Gastroesophageal sphincter (tissue), 4 donors: ENCODE data around the gene CCNL1. TPM values are rescaled to one million over a fixed set of nuclear protein-coding genes. Genes with fewer than 3 reads are reported as not detected.

Source experiments
- ATAC-seq: fragments of 150-250 bp; one replicate; pipeline ENCODE4 v1.9.1; 2016; ENCODE audit warnings: mild to moderate bottlenecking, moderate library complexity
- H3K27ac ChIP-seq, 4 donors: fragments of 200-600 bp; sonication (generic) in 3 of 4; 1 replicate in 3 of 4; 2 replicates in 1 of 4; pipeline ENCODE4 v1.5.1; 2016 to 2019
- H3K27me3 ChIP-seq: fragments of 200-600 bp; sonication (generic); one replicate; pipeline ENCODE4 v1.5.1; 2019
- H3K36me3 ChIP-seq, 2 donors: fragments of 200-600 bp; sonication (generic); one replicate each; pipeline ENCODE4 v1.5.1; 2019; ENCODE audit warnings: control low read depth in 1 of 2
- H3K4me1 ChIP-seq, 3 donors: fragments of 200-600 bp; sonication (generic); 1 replicate in 2 of 3; 2 replicates in 1 of 3; pipeline ENCODE4 v1.5.1; 2016 to 2019; ENCODE audit warnings: control low read depth in 2 of 3
- H3K4me3 ChIP-seq, 2 donors: fragments of 200-600 bp; sonication (generic); one replicate each; pipeline ENCODE4 v1.5.1; 2019; ENCODE audit warnings: mild to moderate bottlenecking in 1 of 2, moderate library complexity in 1 of 2
- H3K9me3 ChIP-seq, 3 donors: fragments of 200-600 bp; sonication (generic); one replicate each; pipeline ENCODE4 v1.5.1; 2017 to 2019; ENCODE audit warnings: control low read depth in 2 of 3
- EP300 ChIP-seq: sonication (generic); formaldehyde crosslinking; IDR thresholded peaks from one replicate; pipeline ENCODE4 v1.6.1; 2017; ENCODE audit warnings: antibody characterized with exemption, mild to moderate bottlenecking
- POLR2A ChIP-seq, 2 donors: fragments of 450-650 bp; IDR thresholded peaks; one replicate each; pipeline ENCODE4 v1.6.1; 2017; ENCODE audit warnings: antibody characterized with exemption in 2 of 2, mild to moderate bottlenecking in 2 of 2, moderate library complexity in 1 of 2
- POLR2AphosphoS5 ChIP-seq: sonication (generic); formaldehyde crosslinking; IDR thresholded peaks from one replicate; pipeline ENCODE4 v1.6.1; 2017; ENCODE audit warnings: antibody characterized with exemption
- WGBS, 2 donors: methylation state at CpG; one replicate each; pipeline ENCODE4 v1.1.5; 2018; ENCODE audit warnings: low coverage in 1 of 2; 5-methylcytosine and 5-hydroxymethylcytosine counted together
- total RNA-seq, 4 donors: library from RNA; depleted of rRNA; stranded (reverse); fragments of >200 nt; gene quantifications; one replicate each; pipeline ENCODE4 v1.1.0, GENCODE V29; 2016
- TF ChIP-seq, protein P1 (sequence below), 4 experiments: fragments of 200-600 bp in 2 of 4; fragments of 450-650 bp in 2 of 4; sonication (generic) in 1 of 4; IDR thresholded peaks; one replicate each; pipeline ENCODE4 v1.5.1; 2017 to 2019; ENCODE audit warnings: antibody characterized with exemption in 4 of 4, mild to moderate bottlenecking in 2 of 4, moderate library complexity in 2 of 4

The CCNL1 gene
- total RNA-seq, 4 donors from 2014 or later: 32.7 to 211 (median 92.6) TPM

DNA sequence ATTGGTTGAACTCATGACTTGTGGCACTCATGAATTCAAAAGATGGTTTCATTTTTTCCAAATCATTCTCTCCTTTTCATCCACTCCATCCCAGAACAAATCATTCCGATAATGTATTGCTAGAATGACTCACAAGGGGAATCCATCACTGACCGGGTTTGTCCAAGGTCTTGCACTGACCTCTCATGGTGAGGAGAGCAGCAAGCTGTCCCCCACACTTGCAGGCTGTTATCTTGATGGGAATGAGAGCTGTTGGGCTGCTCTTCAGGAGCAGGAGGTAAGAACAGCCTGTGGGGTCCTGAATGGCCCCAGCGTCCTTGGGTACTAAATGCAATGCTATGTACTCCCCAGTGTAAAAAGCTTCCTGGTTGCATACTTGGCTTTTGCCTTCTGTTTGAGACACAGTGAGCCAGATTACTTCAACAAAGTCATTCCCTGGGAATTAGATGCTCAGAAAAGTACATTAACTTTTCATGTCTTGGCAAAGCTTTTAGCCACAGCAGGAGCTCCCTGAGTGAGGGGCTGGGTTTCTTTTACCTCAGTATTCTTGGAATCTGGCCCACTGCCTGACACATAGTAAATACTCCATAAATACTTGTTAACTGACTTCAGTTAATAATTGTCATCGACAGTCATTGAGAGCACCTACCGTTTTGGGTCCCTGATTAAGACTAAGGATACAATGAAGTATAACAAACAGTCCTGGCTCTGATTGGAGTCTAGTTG, 24.1 kb downstream of the CCNL1 start:
- H3K36me3 ChIP-seq: peaks cover 0 to 11% of the 10 kb centered on the region in 2 donors
- H3K9me3 ChIP-seq: no peaks in the 10 kb centered on the region
- H3K27me3 ChIP-seq: no peaks in the 10 kb centered on the region
- peaks cover 0 to 60% (median 15%) of the 10 kb centered on the region in 3 donors for H3K4me1 ChIP-seq
- TF ChIP-seq, protein P1, sequence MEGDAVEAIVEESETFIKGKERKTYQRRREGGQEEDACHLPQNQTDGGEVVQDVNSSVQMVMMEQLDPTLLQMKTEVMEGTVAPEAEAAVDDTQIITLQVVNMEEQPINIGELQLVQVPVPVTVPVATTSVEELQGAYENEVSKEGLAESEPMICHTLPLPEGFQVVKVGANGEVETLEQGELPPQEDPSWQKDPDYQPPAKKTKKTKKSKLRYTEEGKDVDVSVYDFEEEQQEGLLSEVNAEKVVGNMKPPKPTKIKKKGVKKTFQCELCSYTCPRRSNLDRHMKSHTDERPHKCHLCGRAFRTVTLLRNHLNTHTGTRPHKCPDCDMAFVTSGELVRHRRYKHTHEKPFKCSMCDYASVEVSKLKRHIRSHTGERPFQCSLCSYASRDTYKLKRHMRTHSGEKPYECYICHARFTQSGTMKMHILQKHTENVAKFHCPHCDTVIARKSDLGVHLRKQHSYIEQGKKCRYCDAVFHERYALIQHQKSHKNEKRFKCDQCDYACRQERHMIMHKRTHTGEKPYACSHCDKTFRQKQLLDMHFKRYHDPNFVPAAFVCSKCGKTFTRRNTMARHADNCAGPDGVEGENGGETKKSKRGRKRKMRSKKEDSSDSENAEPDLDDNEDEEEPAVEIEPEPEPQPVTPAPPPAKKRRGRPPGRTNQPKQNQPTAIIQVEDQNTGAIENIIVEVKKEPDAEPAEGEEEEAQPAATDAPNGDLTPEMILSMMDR (IDR thresholded peaks at IDR 0.05): peak in 2 of 4 experiments; percentile 13 to 24
- no peak for TF ChIP-seq POLR2A (IDR thresholded peaks at IDR 0.05)
- TF ChIP-seq EP300: no peak
- TF ChIP-seq POLR2AphosphoS5: peak; percentile 57
- WGBS, 2 donors: 22 to 36% methylated on average over 3 to 4 of the region's 5 CpGs
- H3K27ac ChIP-seq: peak overlapping the region in 3 of 4 donors; percentile 29 to 63 (median 57)
- no peak overlapping the region for H3K4me3 ChIP-seq
- no peak for ATAC-seq

DNA sequence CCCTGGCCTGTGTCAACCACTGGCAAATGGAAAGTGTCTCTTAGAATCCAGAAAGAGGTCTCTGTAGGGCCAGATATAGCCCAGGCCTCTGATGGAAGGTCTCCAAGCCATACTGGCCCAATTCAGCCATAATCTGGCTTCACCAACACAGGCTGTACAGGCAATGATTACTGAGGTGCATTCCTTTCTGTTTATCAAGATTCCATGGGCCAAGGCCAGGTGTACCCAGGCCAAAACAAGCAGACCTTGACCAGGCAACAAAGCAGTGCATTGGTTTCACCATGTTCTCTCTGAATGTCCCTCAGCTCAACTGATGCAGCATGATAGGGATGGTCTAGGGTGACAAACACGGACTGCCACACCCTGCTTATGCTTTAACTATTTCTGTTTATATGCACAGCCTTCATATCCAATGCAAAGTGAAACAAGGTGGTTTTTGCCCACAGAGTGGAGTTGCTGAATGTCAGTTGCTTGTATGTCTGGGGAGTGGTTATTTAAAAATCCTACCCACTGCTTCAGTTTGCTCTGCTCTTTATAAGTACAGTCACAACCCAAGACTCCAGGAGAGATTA, 25.2 kb downstream of the CCNL1 start:
- H3K36me3 ChIP-seq: peaks cover 0 to 11% of the 10 kb centered on the region in 2 donors
- H3K27me3 ChIP-seq: no peaks in the 10 kb centered on the region
- peaks cover 0 to 72% (median 20%) of the 10 kb centered on the region in 3 donors for H3K4me1 ChIP-seq
- H3K4me3 ChIP-seq: no peak overlapping the region
- no peak for TF ChIP-seq POLR2A (IDR thresholded peaks at IDR 0.05)
- 100% methylated on average over 1 of the region's 1 CpG; no CpG with 5 or more reads in 1 of the 2 donors for WGBS, 2 donors
- peak overlapping the region in 2 of 4 donors; percentile 8 to 29 for H3K27ac ChIP-seq
- no peaks in the 10 kb centered on the region for H3K9me3 ChIP-seq
- ATAC-seq: peak; percentile 34

DNA sequence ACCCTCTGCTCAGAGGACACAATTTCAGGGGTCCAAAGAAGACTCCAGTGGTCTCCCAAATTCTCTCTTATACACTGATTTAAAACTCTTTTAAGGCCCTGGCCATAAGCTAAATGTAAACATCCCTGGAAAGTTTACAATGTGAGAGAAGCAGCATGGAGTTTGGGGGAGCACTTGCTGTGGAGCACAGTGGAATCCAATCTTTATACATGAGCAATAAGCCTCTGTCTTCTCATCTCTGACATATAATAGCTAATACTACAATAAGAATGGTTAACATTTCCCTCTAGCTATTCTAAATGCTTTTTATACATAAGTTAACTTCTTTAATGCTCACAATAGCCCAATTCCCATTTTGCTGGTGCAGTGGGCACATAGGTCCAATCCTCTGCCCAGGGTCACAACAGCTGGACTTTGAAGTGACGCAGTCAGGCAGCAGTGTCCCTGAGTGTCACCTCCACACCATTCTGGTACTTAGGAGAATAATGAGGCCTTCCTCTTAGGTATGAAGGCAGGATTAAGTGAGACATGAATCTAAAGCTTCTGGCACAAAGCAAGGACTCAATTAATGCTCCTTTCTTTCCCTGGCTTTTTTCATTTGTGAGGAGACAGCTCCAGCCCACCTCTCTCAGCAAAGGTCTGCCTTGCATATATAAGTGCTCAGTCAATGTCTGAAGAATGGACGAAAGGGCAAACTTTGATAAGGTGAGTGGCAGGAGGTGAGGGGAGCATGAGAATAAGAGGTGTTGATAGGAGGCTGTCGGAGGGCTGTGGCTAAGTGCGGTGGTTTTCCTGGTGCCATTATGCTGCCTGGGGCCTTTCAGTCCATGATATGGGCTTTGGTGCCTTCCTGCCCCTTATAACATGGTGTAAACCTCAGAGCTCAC, 26.3 kb downstream of the CCNL1 start:
- H3K36me3 ChIP-seq: peaks cover 0 to 6% of the 10 kb centered on the region in 2 donors
- ATAC-seq: no peak
- TF ChIP-seq POLR2AphosphoS5 (no peak), EP300 (no peak)
- WGBS, 2 donors: 48 to 77% methylated on average over 2 to 3 of the region's 4 CpGs
- no peaks in the 10 kb centered on the region for H3K27me3 ChIP-seq
- peak overlapping the region in 1 of 4 donors; percentile 29 for H3K27ac ChIP-seq
- no peaks in the 10 kb centered on the region for H3K9me3 ChIP-seq
- H3K4me1 ChIP-seq: peaks cover 0 to 82% (median 20%) of the 10 kb centered on the region in 3 donors
- H3K4me3 ChIP-seq: no peak overlapping the region

DNA sequence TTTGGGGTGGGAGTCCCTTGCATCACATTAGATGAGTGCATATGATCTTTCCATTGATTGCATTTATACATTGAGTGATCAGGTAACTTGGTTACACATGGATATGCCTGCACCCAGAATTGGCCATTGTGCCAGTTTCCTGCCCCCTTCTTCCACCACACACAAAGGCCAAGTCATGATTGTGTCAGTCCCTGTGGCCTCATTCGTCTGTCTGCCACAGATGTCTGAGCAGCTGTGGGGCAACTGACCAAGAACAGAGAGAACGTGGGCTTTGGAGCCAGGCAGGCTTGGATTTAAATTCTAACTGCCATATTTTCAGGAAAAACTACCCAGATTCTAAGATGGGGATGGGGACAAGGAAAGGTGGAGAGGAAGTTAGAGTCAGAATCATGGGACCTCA, 27.0 kb downstream of the CCNL1 start:
- TF ChIP-seq POLR2A (IDR thresholded peaks at IDR 0.05) (no peak), EP300 (no peak), POLR2AphosphoS5 (no peak)
- TF ChIP-seq, protein P1 (IDR thresholded peaks at IDR 0.05): no peak
- no peak overlapping the region for H3K27ac ChIP-seq
- no CpG with 5 or more reads among the region's 2 CpGs for WGBS, 2 donors
- H3K4me1 ChIP-seq: peaks cover 0 to 87% (median 20%) of the 10 kb centered on the region in 3 donors
- H3K4me3 ChIP-seq: no peak overlapping the region
- no peak for ATAC-seq
- H3K27me3 ChIP-seq: no peaks in the 10 kb centered on the region
- H3K36me3 ChIP-seq: no peaks in the 10 kb centered on the region
- H3K9me3 ChIP-seq: no peaks in the 10 kb centered on the region

DNA sequence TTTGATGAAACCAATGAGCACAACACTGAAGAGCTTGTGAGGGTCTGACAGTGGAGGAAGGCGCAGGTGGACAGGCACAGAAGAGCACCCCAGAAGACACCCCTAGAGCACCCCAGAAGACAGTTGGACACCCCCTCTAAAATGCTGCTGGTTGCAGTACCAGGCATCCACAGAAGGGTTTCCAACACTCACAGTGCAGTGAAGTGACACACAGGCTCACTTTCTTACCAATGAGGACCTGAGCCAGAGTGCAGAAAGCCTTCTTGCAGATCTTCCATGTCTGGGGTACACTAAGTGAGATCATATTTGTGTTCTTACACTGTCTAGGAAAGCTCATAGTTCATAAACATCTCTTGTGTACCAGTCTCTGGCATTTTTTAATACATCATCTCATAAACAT, 27.6 kb downstream of the CCNL1 start:
- no peak for ATAC-seq
- no peaks in the 10 kb centered on the region for H3K9me3 ChIP-seq
- TF ChIP-seq POLR2A (IDR thresholded peaks at IDR 0.05) (no peak), POLR2AphosphoS5 (no peak), EP300 (no peak)
- TF ChIP-seq, protein P1 (IDR thresholded peaks at IDR 0.05): no peak

More for the DNA sequence above, 27.6 kb downstream of the CCNL1 start:
- no peak overlapping the region for H3K27ac ChIP-seq
- H3K4me3 ChIP-seq: no peak overlapping the region
- H3K4me1 ChIP-seq: peaks cover 0 to 83% (median 20%) of the 10 kb centered on the region in 3 donors
- 100% methylated on average over 1 of the region's 1 CpG; no CpG with 5 or more reads in 1 of the 2 donors for WGBS, 2 donors
- H3K27me3 ChIP-seq: no peaks in the 10 kb centered on the region
- no peaks in the 10 kb centered on the region for H3K36me3 ChIP-seq
